ENCODE measurements around the gene ADAMTS16.

Gene ADAMTS16

DNA sequence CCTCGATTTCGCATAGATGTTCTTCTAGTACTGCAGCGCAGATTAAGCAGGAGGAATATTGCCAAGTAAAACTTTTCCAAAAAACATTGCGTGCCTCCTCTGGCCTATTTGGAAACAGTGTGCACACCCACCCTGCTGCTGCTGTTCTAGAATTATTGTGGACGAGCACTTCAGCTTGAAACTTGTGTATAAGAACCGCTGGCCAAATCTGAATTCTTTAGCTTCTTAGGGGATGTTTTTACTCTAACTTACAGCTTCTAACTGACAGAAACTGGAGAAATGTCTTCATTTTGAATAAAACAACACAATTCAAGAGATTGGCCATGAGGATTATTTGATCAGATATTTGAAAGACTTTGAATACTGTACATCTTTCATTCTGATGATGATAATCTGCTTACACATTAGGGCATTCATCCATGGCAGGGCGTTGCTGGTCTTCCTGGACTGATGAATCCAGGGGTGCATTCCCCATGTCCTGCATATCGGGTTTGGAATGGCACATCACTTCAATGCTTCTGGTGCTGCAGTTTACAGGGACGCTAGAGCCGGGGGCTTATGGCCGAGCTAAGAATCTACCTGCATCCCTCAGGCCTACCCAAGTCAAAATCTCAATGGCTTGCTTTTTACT is 6.5 kb downstream of the ADAMTS16 start:
- Histone ChIP-seq H3K79me2 (ENCODE audit: low read length) (no peaks in the 10 kb centered on the region), H2AFZ (ENCODE audit: low read length) (no peak overlapping the region), H3K4me2 (ENCODE audit: low read depth, low read length) (no peak overlapping the region), H3K4me1 (ENCODE audit: low read length) (no peaks in the 10 kb centered on the region), H3K27ac (ENCODE audit: low read length) (no peak overlapping the region), H3K36me3 (replicated peaks; ENCODE audit: insufficient read depth, low read length) (no peaks in the 10 kb centered on the region), H3K27me3 (replicated peaks; ENCODE audit: insufficient read depth, low read length) (no peaks in the 10 kb centered on the region), H3F3A (ENCODE audit: insufficient read depth, low read length) (no peaks in the 10 kb centered on the region), H4K20me1 (ENCODE audit: insufficient read depth, low read length) (no peaks in the 10 kb centered on the region), H3K9me2 (replicated peaks; ENCODE audit: insufficient read depth, low read length) (no peaks in the 10 kb centered on the region), H3K4me3 (ENCODE audit: low read length) (no peak overlapping the region), H3K9me3 (replicated peaks; ENCODE audit: insufficient read depth, low read length) (no peaks in the 10 kb centered on the region; the same call in 1 of the 2 replicates), H3K9ac (ENCODE audit: low read length) (no peak overlapping the region)
- no peak for TF ChIP-seq EZH2phosphoT487 (IDR thresholded peaks at IDR 0.05; ENCODE audit: low read length)
- TF ChIP-seq, protein P1, sequence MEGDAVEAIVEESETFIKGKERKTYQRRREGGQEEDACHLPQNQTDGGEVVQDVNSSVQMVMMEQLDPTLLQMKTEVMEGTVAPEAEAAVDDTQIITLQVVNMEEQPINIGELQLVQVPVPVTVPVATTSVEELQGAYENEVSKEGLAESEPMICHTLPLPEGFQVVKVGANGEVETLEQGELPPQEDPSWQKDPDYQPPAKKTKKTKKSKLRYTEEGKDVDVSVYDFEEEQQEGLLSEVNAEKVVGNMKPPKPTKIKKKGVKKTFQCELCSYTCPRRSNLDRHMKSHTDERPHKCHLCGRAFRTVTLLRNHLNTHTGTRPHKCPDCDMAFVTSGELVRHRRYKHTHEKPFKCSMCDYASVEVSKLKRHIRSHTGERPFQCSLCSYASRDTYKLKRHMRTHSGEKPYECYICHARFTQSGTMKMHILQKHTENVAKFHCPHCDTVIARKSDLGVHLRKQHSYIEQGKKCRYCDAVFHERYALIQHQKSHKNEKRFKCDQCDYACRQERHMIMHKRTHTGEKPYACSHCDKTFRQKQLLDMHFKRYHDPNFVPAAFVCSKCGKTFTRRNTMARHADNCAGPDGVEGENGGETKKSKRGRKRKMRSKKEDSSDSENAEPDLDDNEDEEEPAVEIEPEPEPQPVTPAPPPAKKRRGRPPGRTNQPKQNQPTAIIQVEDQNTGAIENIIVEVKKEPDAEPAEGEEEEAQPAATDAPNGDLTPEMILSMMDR (IDR thresholded peaks at IDR 0.05; ENCODE audit: low read length), result no peak
- DNase-seq, result no peak

DNA sequence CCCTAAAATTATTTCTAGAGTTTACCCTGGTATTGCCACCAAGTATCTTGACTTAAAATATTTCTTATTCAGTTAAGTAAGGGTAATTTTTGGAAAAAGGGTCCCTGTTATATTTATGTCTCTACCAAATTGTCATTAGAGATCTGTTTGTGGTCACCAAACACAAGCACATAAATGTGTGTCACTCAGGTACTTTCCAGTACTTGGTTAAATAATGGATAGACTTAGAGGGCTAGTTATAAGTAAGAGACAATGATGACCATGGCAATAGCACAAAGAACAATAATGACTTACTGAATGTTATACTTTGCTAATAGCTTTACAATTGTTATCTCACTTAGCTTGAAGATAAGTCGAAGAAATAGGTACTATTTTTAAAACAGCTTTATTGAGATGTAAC is 9.0 kb downstream of the ADAMTS16 start:
- H3K4me1 ChIP-seq (ENCODE audit: low read length), result no peaks in the 10 kb centered on the region
- H3K9me2 ChIP-seq (replicated peaks; ENCODE audit: insufficient read depth, low read length), result no peaks in the 10 kb centered on the region
- no peak overlapping the region for H2AFZ ChIP-seq (ENCODE audit: low read length)
- no peak for DNase-seq
- no peaks in the 10 kb centered on the region; the same call in 1 of the 2 replicates for H3K9me3 ChIP-seq (replicated peaks; ENCODE audit: insufficient read depth, low read length)
- no peak overlapping the region for H3K9ac ChIP-seq (ENCODE audit: low read length)
- TF ChIP-seq, protein P1 (IDR thresholded peaks at IDR 0.05; ENCODE audit: low read length), result no peak
- no peaks in the 10 kb centered on the region for H3K27me3 ChIP-seq (replicated peaks; ENCODE audit: insufficient read depth, low read length)
- no peak overlapping the region for H3K27ac ChIP-seq (ENCODE audit: low read length)
- H3K36me3 ChIP-seq (replicated peaks; ENCODE audit: insufficient read depth, low read length), result no peaks in the 10 kb centered on the region
- H3K4me2 ChIP-seq (ENCODE audit: low read depth, low read length), result no peak overlapping the region
- H3K79me2 ChIP-seq (ENCODE audit: low read length), result no peaks in the 10 kb centered on the region
- H3F3A ChIP-seq (ENCODE audit: insufficient read depth, low read length), result no peaks in the 10 kb centered on the region
- H3K4me3 ChIP-seq (ENCODE audit: low read length), result no peak overlapping the region
- H4K20me1 ChIP-seq (ENCODE audit: insufficient read depth, low read length), result no peaks in the 10 kb centered on the region

DNA sequence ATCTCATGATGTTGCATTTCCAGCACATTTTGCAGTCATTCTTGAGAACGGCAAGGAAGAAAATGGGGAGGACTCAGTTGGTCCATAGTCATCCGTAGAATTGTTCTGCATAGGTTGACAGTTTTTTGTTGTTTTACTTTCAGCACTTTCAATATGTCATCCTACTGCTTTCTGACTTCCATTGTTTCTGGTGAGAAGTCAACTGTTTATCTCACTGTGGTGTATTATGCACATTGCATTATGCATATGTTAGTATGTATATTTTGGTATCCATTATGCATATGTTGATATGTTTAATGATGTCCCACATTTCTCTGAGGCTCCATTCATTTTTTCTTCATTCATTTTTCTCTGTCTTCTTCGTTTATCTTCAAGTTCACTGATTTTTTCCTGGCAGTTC is 10.5 kb downstream of the ADAMTS16 start:
- H3K4me3 ChIP-seq (ENCODE audit: low read length), result no peak overlapping the region
- H3K9ac ChIP-seq (ENCODE audit: low read length), result no peak overlapping the region
- no peaks in the 10 kb centered on the region for H3K27me3 ChIP-seq (replicated peaks; ENCODE audit: insufficient read depth, low read length)
- no peaks in the 10 kb centered on the region for H3K79me2 ChIP-seq (ENCODE audit: low read length)
- no peak overlapping the region for H3K27ac ChIP-seq (ENCODE audit: low read length)
- no peak for DNase-seq
- no peak overlapping the region for H2AFZ ChIP-seq (ENCODE audit: low read length)
- H4K20me1 ChIP-seq (ENCODE audit: insufficient read depth, low read length), result no peaks in the 10 kb centered on the region
- H3K36me3 ChIP-seq (replicated peaks; ENCODE audit: insufficient read depth, low read length), result no peaks in the 10 kb centered on the region
- no peaks in the 10 kb centered on the region for H3K4me1 ChIP-seq (ENCODE audit: low read length)
- H3K4me2 ChIP-seq (ENCODE audit: low read depth, low read length), result no peak overlapping the region
- no peaks in the 10 kb centered on the region for H3K9me2 ChIP-seq (replicated peaks; ENCODE audit: insufficient read depth, low read length)
- TF ChIP-seq EZH2phosphoT487 (IDR thresholded peaks at IDR 0.05; ENCODE audit: low read length) (no peak), EZH2 (optimal IDR thresholded peaks at IDR 0.05; ENCODE audit: low read depth, low read length) (no peak)
- TF ChIP-seq, protein P1 (IDR thresholded peaks at IDR 0.05; ENCODE audit: low read length), result no peak
- no peaks in the 10 kb centered on the region for H3F3A ChIP-seq (ENCODE audit: insufficient read depth, low read length)
- no peaks in the 10 kb centered on the region; the same call in 1 of the 2 replicates for H3K9me3 ChIP-seq (replicated peaks; ENCODE audit: insufficient read depth, low read length)

Measured in MM.1S (cell line).